ENCODE data around the gene LIMS1.
"Not testable (repeated sequence)": the region's sequence is repeated elsewhere in the genome, so short reads cannot be mapped to it uniquely, and the experiment has no call there.

Gene LIMS1

GRCh38 chr2:108664089-108664488, 129.8 kb downstream of the LIMS1 start:
- DNase-seq (ENCODE audit: low read depth in 2 of 2): not testable (repeated sequence)

- not testable (repeated sequence) for DNase-seq (ENCODE audit: low read depth in 2 of 2)
Observed at GRCh38 chr2:108664979-108665378, 130.7 kb downstream of the LIMS1 start.

- not testable (repeated sequence) for DNase-seq (ENCODE audit: low read depth in 2 of 2)
Observed at GRCh38 chr2:108665975-108666374, 131.7 kb downstream of the LIMS1 start.

DNA sequence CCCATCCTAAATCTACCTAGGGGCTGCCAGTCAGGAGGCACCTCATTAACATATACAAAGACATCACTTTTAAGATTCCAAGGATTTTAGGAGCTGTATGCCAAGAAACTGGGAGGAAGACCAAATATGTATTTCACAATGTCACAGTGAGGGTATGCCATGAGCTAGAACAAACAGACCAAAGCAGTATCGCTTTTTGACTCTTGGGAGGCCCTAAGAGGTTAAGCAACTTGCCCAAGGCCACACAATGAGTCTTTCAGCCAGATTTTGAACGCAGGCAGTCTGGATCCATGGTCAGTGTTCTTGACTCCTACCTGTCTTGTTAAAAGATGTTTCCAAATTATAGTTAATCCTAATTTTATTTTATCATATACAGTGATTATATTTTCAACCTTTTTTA, 132.9 kb downstream of the LIMS1 start:
- DNase-seq (ENCODE audit: low read depth in 2 of 2): not testable (repeated sequence)

DNA sequence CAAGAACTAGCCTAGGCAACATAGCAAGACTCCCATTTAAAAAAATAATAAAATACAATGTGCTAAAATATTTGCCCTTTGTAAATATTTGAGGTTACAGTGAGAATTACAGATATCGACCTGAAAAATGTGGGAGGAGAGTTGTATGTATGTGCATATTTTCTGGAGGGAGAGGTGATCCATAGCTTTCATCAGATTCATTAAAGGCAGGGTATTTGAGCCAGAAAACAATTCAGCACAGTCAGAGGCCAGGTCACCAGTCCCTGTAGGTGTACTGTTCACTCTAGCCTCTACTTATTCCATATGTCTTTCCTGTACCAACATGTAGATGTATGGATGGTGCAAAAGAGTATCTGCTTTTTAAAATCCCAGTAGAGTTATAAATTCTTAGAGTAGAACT, 136.0 kb downstream of the LIMS1 start:
- DNase-seq (ENCODE audit: low read depth in 2 of 2): not testable (repeated sequence)

GRCh38 chr2:108672200-108672805, 138.0 kb downstream of the LIMS1 start:
- DNase-seq (ENCODE audit: low read depth in 2 of 2): not testable (repeated sequence)

GRCh38 chr2:108676522-108676921, 142.3 kb downstream of the LIMS1 start:
- not testable (repeated sequence) for DNase-seq (ENCODE audit: low read depth in 2 of 2)

- not testable (repeated sequence) for DNase-seq (ENCODE audit: low read depth in 2 of 2)
Observed at GRCh38 chr2:108677239-108677744, 143.0 kb downstream of the LIMS1 start.

DNA sequence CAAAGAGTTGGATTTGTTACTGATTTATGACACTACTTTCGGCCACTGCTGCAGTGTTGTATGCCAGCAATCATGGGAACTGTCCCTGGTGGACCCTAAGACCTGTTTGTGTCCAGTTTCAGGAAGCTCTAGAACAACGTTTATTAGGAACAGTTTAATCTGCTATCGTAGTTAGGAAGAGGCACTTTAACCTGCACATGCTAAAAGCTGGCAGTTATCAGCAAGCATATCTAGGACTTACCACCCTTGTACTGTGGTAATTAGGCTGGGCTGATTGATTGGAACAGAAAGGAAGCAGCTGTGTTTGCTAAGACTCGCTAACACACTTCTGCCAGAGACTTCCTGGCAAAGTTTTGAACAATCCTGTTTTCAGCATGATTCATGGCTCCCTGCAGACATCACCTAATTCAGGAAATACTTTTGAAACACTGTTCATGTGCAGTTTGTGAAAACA, 144.0 kb downstream of the LIMS1 start:
- DNase-seq (ENCODE audit: low read depth in 2 of 2): not testable (repeated sequence)

DNA sequence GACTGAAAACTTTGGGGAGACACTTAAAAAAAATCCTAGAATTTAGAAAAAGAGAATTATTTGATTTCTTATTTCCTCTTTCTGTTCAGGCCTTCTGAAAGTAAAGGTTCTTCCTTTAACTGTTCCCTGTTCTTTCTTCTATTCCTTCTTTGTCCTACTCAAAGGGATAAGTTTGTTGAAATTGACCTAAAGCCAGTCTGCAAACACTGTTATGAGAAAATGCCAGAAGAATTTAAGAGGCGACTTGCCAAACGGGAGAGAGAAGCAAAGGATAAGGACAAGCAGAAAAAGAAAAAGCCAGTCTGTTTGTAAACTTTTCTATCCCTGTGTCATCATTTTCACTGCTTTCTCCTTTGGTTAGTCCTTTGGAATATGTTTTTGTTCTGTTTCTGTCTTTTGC, 146.5 kb downstream of the LIMS1 start:
- not testable (repeated sequence) for DNase-seq (ENCODE audit: low read depth in 2 of 2)

- not testable (repeated sequence) for DNase-seq (ENCODE audit: low read depth in 2 of 2)
Observed at GRCh38 chr2:108688818-108689756, 154.8 kb downstream of the LIMS1 start.

DNA sequence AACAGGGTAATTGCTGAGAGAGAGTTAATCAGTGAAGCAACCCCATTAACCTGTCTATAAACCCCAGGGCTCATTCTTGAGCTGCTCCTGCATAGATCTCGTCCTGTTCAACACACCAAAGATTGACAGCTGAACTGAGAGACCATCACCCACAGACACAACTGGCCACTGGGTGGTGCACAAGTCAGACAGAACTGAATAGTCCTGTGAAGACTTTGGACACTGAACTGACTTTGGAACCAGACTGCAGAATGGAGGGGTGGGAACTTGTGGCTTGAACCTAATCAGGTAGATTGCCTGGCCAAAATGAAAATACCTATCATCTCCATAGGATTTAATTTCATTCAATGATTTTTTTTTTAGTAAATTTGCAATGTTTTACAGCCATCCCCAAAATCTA, 155.7 kb downstream of the LIMS1 start:
- DNase-seq (ENCODE audit: low read depth in 2 of 2): not testable (repeated sequence)

DNA sequence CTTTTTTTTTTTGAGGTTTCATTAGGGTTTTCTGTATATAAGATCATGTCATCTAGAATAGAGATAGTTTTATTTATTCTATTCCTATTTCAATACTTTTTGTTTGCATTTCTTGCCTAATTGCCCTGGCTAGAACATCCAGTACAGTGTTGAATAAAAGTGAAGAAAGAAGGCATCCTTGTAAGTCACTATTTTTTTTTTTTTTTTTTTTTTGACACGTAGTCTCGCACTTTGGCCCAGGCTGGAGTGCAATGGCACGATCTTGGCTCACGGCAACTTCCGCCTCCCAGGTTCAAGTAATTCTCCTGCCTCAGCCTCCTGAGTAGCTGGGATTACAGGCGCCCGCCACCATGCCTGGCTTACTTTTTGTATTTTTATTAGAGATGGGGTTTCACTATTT, 157.2 kb downstream of the LIMS1 start:
- DNase-seq (ENCODE audit: low read depth in 2 of 2): no peak

- no peak for DNase-seq (ENCODE audit: low read depth in 2 of 2)
Observed at GRCh38 chr2:108701208-108701607, 166.9 kb downstream of the LIMS1 start.

GRCh38 chr2:108701806-108702205, 167.5 kb downstream of the LIMS1 start:
- DNase-seq (ENCODE audit: low read depth in 2 of 2): no peak

GRCh38 chr2:108704871-108705270, 170.6 kb downstream of the LIMS1 start:
- no peak for DNase-seq (ENCODE audit: low read depth in 2 of 2)

DNA sequence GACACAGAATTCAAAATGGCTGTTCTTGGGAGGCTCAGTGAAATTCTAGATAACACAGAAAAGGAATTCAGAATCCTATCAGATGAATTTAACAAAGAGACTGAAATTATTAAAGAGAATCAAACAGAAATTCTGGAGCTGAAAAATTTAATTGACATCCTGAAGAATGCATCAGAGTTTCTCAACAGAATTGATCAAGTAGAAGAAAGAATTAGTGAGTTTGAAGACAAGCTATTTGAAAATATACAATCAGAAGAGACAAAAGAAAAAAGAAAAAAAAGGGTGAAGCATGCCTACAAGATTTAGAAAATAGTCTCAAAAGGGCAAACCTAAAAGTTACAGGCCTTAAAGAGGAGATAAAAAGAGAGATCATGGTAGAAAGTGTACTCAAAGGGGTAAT, 173.0 kb downstream of the LIMS1 start:
- no peak for DNase-seq (ENCODE audit: low read depth in 2 of 2)

- not testable (repeated sequence) for DNase-seq (ENCODE audit: low read depth in 2 of 2)
Observed at GRCh38 chr2:108716971-108717370, 182.7 kb downstream of the LIMS1 start.

- peak; percentile 81 to 87 for DNase-seq (ENCODE audit: low read depth in 2 of 2)
Observed at GRCh38 chr2:108719149-108720044, 185.1 kb downstream of the LIMS1 start, which contains the start of gene RANBP2. Gene RANBP2, plus strand, starts transcription at chr2:108719482. Its CDS starts 125 bp downstream, at chr2:108719607.

- not testable (repeated sequence) for DNase-seq (ENCODE audit: low read depth in 2 of 2)
Observed at GRCh38 chr2:108726048-108726447, 191.8 kb downstream of the LIMS1 start.

DNA sequence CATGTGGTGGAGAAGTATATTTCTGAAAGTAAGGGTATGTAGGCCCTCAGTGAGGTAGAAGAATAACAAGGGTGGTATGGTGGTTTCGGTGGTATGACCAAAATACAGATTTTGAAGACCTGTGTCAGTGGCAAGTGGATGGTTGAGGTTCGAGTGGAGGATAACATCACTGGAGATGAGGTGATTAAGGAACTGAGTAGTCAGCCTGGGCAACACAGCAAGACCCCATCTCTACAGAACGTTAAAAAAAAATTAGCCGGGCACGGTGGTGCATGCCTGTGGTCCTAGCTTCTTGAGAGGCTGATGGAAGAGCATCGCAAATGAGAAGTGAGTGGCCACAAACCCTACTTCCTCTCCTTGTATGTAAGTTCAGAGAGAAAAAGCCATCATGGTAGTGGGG, 200.4 kb downstream of the LIMS1 start:
- DNase-seq (ENCODE audit: low read depth in 2 of 2): not testable (repeated sequence)
